ENCODE measurements around the gene COLEC11.
"Not testable (repeated sequence)": the region's sequence is repeated elsewhere in the genome, so short reads cannot be mapped to it uniquely, and the experiment has no call there.

The COLEC11 gene

DNA sequence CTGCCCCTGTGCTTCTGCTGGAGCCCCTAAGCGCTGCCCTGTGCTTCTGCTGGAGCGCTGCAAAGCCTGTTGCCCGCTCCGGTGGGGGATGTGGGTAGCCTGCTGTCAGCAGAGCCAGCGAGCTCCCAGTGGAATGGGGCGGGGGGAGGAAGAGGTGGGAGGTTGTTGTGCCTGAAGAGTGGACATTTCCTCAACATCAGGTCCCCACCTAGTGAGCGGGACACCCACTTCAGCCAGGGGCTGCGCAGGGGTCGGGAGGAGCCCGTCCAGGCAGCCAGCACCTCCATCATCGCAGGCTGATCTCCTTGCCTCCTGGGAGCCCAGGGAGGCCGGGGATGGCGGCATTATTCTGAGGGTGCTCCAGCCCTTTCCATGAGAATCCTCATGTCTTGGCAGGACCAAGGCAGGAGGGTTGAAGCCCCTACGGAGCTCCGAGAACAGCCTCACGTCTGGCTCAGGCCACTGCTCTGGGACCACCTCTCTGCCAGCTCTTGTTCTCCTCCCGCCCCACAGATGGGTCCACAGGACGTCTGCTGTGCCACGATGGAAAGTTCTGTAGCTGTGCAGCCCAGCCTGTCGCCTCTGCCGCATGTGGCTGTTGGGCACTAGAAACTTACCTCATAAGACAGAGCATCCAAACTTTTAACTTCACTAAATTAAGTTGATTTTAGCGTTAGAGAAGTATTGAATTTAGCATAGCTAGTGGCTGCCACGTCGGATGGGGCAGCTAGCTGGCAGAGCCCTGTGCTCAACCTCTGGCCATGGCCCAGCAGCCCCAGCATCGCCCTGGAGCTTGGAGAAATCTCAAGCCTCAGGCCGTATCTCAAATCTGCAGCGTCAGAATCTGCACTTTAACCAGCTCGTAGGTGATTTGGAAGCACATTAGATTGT, 61.2 kb downstream of the COLEC11 start:
- no peak for DNase-seq

- DNase-seq, result no peak
These were observed 62.1 kb downstream of the COLEC11 start for GRCh38 chr2:3656762-3657721.

DNA sequence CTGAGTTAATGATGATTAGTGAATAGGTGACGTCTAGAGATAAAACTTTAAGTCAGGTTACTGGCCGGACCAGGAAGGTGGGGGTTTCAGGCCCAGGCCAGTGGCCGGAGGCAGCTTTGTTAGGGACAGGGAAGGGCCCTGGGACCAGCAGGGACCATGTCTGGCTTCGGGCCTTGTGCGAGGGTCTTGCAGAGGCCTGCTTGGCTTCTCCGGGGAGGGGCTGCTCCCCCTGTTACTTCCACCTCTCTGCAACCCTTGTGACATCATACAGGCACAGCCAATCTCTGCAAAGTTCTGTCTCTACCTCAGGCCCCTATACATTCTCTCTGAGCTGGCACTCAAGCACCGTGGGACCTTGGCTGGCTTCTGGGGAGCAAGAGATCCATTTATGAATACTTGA, 63.0 kb downstream of the COLEC11 start, which contains the start of gene ALLC:
TSS of gene ALLC (plus strand) at position 320 of the 400 bp plus-strand sequence. CDS start 12,958 bp downstream, outside the sequence.
- DNase-seq, result no peak

GRCh38 chr2:3659447-3660432, 64.8 kb downstream of the COLEC11 start:
- no peak for DNase-seq

DNA sequence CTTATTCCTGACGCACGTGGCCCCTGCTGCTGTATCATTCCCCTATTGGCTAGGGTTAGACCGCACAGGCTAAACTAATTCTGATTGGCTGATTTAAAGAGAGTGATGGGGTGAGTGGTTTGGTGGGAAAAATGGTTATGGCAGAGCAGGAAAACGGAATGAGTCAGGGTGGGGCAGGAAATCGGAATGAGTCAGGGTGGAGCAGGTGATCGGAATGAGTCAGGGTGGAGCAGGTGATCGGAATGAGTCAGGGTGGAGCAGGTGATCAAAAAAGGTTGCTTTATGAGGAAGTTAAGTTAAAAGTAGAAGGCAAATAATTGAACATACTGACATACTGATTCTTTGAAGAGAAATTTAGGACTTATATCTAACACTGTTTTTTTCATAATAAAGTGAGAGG, 65.7 kb downstream of the COLEC11 start:
- not testable (repeated sequence) for DNase-seq

DNA sequence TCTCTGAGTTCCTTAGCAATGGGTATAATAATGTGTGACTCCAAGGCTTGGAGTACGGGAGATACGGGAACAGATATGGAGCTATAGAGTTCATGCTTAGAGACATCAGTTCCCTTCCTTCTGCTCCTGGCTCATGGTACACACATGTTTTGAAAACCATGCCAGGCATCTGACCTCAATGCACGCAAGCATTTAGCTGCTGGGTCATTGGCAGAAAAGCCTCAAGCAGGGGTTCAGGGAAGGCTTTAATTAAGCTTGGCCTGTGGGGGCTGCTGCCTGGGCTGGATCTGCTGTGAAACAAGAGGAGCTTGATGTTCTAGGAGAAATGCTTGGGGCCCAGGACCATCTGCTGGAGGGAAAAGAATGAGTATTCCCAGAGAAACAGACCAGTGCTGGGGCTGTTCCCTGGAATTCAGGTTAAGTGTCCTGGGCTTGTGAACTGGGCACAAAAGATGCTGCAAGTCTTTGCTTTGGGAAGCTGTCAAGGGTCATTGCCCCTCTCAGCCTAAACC, 66.3 kb downstream of the COLEC11 start:
- no peak for DNase-seq

DNA sequence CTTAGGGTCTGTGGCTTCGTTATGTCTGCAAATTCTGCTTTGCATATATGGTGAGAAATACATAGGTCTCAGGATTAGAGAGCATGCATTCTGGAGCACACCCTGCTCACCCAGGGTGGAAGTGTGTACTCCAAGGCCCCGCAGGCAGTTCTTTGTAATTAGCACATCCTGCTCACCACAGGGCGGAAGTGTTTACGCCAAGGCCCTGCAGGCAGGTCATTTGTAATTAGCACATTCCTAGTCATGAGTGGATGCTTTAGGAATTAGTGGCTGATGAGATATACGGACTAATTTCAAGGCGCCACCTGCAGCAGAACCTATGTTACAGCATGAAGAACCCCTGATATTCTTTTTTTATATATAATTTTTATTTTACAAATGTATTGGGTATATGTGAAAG, 67.3 kb downstream of the COLEC11 start:
- DNase-seq, result no peak

GRCh38 chr2:3664118-3664517, 69.2 kb downstream of the COLEC11 start:
- no peak for DNase-seq

- DNase-seq, result no peak
These were observed 70.0 kb downstream of the COLEC11 start for GRCh38 chr2:3664925-3665324.

DNA sequence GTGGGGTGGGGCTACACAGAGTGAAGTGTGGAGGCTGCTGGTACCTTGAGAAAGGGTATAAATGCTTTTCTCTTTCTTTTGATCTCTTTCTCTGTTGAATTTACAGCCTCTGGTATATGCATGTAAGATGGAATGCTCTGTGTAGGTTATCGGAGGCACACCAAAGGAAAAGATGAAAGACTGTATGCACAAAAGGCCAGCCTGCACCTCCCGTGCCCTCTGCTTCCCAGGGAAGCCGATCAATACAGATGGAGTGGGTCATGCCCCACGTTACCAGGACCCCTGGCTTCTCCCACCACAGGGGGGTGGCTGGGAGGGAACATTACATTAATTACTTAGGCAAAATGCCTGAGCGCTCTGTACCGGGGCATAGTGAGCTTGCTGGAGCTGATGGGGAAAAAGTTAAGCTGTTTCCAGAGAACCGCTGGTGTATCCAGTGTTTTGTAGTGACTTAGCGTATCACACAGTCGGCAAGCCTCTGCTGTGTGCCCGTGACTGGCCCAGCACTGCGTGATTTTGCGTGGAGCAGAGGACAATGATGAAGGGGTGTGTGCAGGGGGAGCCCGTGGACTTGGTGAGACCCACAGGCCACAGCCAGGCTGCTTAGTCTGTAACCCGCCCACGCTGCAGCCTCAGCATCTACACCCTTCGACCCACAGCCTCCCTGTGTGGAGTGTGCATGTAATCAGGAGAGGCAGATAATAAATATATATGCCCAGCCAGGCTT, 71.1 kb downstream of the COLEC11 start:
- DNase-seq, result no peak

DNA sequence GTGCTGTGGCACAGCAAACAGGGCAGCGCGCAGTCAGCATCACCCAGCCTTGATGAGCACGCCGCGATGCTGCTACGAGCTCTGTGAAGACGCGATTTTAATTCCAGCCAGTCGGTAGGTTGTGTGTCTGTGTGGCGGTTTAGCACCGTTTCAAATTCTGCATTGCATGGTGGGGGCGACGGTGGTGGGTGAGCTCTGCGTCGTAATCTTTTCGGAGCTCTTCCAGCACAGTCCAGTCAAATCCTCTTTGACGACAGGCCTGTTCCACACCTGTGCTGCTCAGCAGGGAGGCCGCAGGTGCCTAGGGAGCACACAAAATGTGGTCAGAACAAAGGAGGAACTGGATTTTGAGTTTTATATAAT, 71.7 kb downstream of the COLEC11 start:
- DNase-seq, result no peak

DNA sequence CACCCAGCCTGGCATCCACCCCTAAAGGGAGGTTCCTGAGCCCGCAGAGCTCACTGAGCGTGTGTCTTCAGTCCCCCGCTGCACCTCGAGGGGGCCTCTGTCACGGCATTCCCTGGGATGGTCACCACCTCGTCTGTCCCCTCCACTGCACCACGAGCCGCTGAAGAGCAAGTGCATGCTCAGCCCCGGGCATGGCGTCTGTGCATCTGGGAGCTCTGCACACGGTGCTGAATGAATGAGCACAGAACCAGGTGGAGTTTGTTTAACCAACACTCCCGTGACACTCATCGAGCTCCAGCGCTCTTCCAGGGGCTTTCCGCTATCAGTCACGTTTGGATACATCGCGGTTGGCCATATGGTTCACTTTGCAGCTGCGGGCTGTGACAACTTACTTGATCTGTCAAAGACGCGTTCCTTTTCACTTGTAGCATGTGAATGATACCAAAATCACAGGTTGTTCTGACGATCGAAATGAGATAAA, 72.3 kb downstream of the COLEC11 start:
- DNase-seq, result no peak

DNA sequence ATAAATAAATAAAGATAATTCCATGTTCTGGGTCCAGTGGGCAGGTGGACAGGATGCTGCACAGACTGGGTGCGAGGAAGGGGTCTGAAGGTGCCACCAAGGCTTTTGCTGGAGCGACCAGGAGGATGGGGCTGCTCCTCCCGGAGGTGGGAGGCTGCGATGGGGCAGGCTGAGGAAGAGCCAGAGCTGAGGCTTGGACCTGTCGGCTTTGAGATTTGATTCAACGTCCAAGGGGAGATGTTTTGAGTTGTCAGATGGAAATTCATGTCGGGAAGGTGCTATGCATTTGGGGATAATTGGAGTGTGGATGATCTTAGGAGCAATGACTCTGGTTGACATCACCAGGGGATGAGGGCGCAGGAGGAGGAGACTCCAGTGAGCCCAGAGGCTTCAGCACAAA, 74.7 kb downstream of the COLEC11 start:
- no peak for DNase-seq

- DNase-seq, result no peak
These were observed 75.5 kb downstream of the COLEC11 start for GRCh38 chr2:3670376-3670775.

GRCh38 chr2:3670941-3671340, 76.0 kb downstream of the COLEC11 start:
- DNase-seq, result no peak

- no peak for DNase-seq
These were observed 78.2 kb downstream of the COLEC11 start for GRCh38 chr2:3672861-3673678.

DNA sequence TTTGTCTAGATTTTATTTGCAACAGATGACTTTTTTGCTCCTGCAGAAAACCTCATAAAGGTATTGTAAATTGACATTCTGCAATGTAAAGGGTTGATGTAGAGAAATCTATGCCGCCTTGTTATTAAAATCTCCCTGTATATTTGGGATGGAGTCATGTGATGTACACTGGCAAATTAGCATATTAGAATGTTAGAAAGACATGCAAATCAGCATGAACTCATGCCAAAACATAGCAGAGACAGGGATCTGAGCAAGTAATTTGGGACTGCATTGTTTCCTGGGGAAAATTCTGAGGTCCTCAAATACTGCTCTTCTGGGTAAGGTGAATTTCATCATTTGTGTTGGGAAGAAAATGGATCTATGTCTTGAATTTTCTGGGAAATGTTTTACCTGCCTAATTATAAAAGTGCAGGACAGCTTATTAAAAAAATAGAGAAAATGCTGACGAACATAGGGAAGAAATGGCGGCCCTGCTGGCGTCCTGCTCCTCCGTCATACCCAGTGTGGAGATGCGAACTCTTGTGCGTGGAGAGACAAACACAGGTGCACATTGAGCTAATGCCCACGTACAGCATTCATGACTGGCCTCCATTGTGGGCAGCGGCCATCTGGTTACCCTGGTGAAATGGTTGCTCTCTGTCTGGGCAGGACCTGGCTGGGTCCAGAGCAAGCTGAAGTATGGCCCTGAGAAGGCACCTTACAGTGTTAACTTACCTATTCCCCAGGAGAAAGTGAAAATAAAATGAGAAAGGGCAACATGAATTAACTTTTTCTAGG, 79.3 kb downstream of the COLEC11 start:
- no peak for DNase-seq

GRCh38 chr2:3675687-3676086, 80.8 kb downstream of the COLEC11 start:
- no peak for DNase-seq

- DNase-seq, result no peak
These were observed 82.5 kb downstream of the COLEC11 start for GRCh38 chr2:3677436-3677835.

DNA sequence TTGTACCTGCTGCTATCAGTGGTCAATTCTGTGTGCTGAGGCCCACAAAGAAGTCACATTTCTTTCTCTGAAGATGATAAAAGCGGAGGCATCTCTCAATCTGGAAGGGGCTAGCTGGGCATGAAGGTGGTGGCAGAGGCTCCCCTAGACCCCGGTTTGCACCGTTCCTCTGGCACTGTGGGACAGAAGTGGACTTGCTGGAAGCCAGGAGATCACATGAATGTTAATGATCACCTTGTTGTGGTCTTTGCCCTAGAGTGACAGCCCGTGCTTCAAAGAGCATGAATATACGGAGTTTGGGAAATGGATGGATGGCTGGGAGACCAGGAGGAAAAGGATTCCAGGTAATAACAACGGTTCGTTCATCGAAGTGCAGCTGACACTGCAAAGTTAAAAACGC, 83.3 kb downstream of the COLEC11 start:
- no peak for DNase-seq
